Measurements from ENCODE around the gene CPEB4. TPM values are rescaled to one million over a fixed set of nuclear protein-coding genes. Genes with fewer than 3 reads are reported as not detected.

CPEB4 gene
- total RNA-seq, 4 donors from 2014 or later, result 33.2 to 51.6 (median 44.8) TPM

DNA sequence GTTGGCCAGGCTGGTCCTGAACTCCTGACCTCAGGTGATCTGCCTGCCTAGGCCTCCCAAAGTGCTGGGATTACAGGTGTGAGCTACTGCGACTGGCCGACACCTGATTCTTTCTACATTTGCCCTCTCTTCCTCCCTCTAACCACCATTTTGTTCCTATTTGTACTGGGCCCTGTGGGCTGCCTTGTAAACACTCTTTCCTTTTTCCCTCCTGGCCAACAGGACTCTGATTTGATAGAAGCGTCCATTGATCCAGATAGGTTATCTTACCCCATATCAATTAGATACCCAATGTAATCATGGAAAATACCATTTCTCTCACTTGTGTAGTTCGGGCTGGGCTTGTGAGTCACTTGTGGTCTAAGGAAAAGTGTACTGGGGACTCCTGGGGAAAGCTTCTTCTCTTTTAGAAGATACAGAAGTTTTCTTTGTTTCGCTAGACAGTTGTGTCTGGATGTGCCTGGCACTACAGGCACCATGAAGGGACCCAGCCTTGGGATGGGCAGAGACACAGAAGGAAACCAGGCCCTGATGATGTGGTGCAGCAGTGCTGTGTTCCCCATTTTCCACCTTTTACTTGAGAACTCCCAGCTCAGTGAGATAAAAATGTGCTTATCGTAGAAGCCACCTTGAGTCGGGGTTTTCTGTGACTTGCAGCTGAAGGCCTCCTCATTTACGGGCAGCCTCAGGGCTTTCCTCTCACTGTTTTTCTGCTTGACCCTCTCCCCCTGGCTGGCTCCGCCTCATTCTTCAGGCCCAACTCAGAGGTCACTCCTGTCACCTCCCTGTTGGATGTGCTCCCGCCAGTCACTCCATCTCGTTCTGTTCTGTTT lies 32.8 kb upstream of the CPEB4 start:
- TF ChIP-seq, protein P1, sequence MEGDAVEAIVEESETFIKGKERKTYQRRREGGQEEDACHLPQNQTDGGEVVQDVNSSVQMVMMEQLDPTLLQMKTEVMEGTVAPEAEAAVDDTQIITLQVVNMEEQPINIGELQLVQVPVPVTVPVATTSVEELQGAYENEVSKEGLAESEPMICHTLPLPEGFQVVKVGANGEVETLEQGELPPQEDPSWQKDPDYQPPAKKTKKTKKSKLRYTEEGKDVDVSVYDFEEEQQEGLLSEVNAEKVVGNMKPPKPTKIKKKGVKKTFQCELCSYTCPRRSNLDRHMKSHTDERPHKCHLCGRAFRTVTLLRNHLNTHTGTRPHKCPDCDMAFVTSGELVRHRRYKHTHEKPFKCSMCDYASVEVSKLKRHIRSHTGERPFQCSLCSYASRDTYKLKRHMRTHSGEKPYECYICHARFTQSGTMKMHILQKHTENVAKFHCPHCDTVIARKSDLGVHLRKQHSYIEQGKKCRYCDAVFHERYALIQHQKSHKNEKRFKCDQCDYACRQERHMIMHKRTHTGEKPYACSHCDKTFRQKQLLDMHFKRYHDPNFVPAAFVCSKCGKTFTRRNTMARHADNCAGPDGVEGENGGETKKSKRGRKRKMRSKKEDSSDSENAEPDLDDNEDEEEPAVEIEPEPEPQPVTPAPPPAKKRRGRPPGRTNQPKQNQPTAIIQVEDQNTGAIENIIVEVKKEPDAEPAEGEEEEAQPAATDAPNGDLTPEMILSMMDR (IDR thresholded peaks at IDR 0.05), result no peak
- TF ChIP-seq POLR2A (IDR thresholded peaks at IDR 0.05), result no peak
- Histone ChIP-seq H3K9me3 (no peaks in the 10 kb centered on the region), H3K36me3 (no peaks in the 10 kb centered on the region), H3K27ac (no peak overlapping the region), H3K4me3 (no peak overlapping the region), H3K27me3 (no peaks in the 10 kb centered on the region), H3K4me1 (no peaks in the 10 kb centered on the region)
- no peak for DNase-seq
- intact Hi-C loops (cut with DNase I), result no loop called here
- WGBS, 2 donors, result 73 to 95% methylated on average over 11 of the region's 11 CpGs

GRCh38 chr5:173855995-173856656 lies 32.0 kb upstream of the CPEB4 start:
- WGBS, 2 donors, result 94 to 96% methylated on average over 2 of the region's 2 CpGs
- intact Hi-C loops (cut with DNase I), result no loop called here
- TF ChIP-seq, protein P1 (IDR thresholded peaks at IDR 0.05), result no peak

GRCh38 chr5:173857234-173857633 lies 30.9 kb upstream of the CPEB4 start:
- 91 to 100% methylated on average over 2 to 3 of the region's 3 CpGs for WGBS, 2 donors
- H3K27ac ChIP-seq, result no peak overlapping the region
- no peak overlapping the region for H3K4me3 ChIP-seq
- intact Hi-C loops (cut with DNase I), result no loop called here
- no peaks in the 10 kb centered on the region for H3K36me3 ChIP-seq
- H3K4me1 ChIP-seq, result no peaks in the 10 kb centered on the region
- H3K27me3 ChIP-seq, result no peaks in the 10 kb centered on the region
- H3K9me3 ChIP-seq, result no peaks in the 10 kb centered on the region
- DNase-seq, result no peak
- TF ChIP-seq, protein P1 (IDR thresholded peaks at IDR 0.05), result no peak
- TF ChIP-seq POLR2A (IDR thresholded peaks at IDR 0.05), result no peak

More at GRCh38 chr5:173855995-173856656, 32.0 kb upstream of the CPEB4 start:
- H3K36me3 ChIP-seq, result no peaks in the 10 kb centered on the region
- no peak for DNase-seq
- no peaks in the 10 kb centered on the region for H3K4me1 ChIP-seq
- no peak overlapping the region for H3K27ac ChIP-seq
- no peaks in the 10 kb centered on the region for H3K27me3 ChIP-seq
- H3K4me3 ChIP-seq, result no peak overlapping the region
- no peaks in the 10 kb centered on the region for H3K9me3 ChIP-seq

- H3K9me3 ChIP-seq, result no peaks in the 10 kb centered on the region
- DNase-seq, result no peak
- intact Hi-C loops (cut with DNase I), result no loop called here
- no peaks in the 10 kb centered on the region for H3K27me3 ChIP-seq
- 54 to 69% methylated on average over 6 of the region's 6 CpGs for WGBS, 2 donors
- no peaks in the 10 kb centered on the region for H3K36me3 ChIP-seq
- no peaks in the 10 kb centered on the region for H3K4me1 ChIP-seq
- no peak for TF ChIP-seq POLR2A (IDR thresholded peaks at IDR 0.05)
- TF ChIP-seq, protein P1 (IDR thresholded peaks at IDR 0.05), result no peak
- no peak overlapping the region for H3K4me3 ChIP-seq
- H3K27ac ChIP-seq, result no peak overlapping the region
Measured at GRCh38 chr5:173858021-173858669, 30.0 kb upstream of the CPEB4 start.

Measured in esophagus squamous epithelium (tissue), 5 donors.